MCF 10A (cell line): ENCODE data around the gene JAM2. TPM values are rescaled to one million over a fixed set of nuclear protein-coding genes. Genes with fewer than 3 reads are reported as not detected.

Experiments used
- BruUV-seq: library from RNA; stranded (reverse); fragments of 400-500 nt; replicated peaks from 2 replicates; lab custom pipeline; 2021; lab: Mats Ljungman, UMichigan
- CTCF ChIA-PET: fragments of 300-600 bp; sonication (Branson Sonifier 250); formaldehyde crosslinking; extraction: SDS; loops from one replicate; lab custom pipeline; 2021; ENCODE audit warnings: antibody characterized with exemption, inconsistent platforms; lab: Yijun Ruan, JAX
- POLR2A ChIA-PET: fragments of 300-600, 350-650 bp; sonication (Branson Sonifier 250); formaldehyde crosslinking; extraction: SDS; loops from one replicate; lab custom pipeline; 2020; ENCODE audit warnings: antibody characterized with exemption, inconsistent platforms; lab: Yijun Ruan, JAX
- DNase-seq: peaks from one replicate; pipeline ENCODE4 v3.0.0-alpha.2; 2018; ENCODE audit not compliant: unreplicated experiment
- H3K27ac Mint-ChIP-seq: one replicate; pipeline ENCODE4 v1.8.0; 2022; ENCODE audit warnings: mild to moderate bottlenecking, low read depth, mixed read lengths; ENCODE audit not compliant: unreplicated experiment
- H3K27me3 Mint-ChIP-seq: one replicate; pipeline ENCODE4 v1.8.0; 2022; ENCODE audit warnings: mixed read lengths; ENCODE audit not compliant: insufficient read depth, unreplicated experiment
- H3K36me3 Mint-ChIP-seq: one replicate; pipeline ENCODE4 v1.8.0; 2022; ENCODE audit warnings: mild to moderate bottlenecking, moderate library complexity, mixed read lengths; ENCODE audit not compliant: insufficient read depth, unreplicated experiment
- H3K4me1 Mint-ChIP-seq: one replicate; pipeline ENCODE4 v1.8.0; 2022; ENCODE audit warnings: mixed read lengths; ENCODE audit not compliant: insufficient read depth, unreplicated experiment
- H3K4me3 Mint-ChIP-seq: one replicate; pipeline ENCODE4 v1.8.0; 2022; ENCODE audit warnings: mild to moderate bottlenecking, moderate library complexity, mixed read lengths; ENCODE audit not compliant: unreplicated experiment
- H3K9me3 Mint-ChIP-seq: one replicate; pipeline ENCODE4 v1.8.0; 2022; ENCODE audit warnings: mixed read lengths; ENCODE audit not compliant: unreplicated experiment
- CTCF ChIP-seq: fragments of 200-600 bp; IDR thresholded peaks from one replicate; pipeline ENCODE4 v1.8.0; 2022; ENCODE audit warnings: antibody characterized with exemption, mild to moderate bottlenecking; ENCODE audit not compliant: unreplicated experiment
- intact Hi-C: fragments of 100-400 bp; cut with micrococcal nuclease; formaldehyde crosslinking; loops from 2 replicates; pipeline ENCODE4 v1.14.1; 2022
- total RNA-seq: library from RNA; stranded (reverse); gene quantifications from 2 replicates; pipeline ENCODE4 v1.2.3, GENCODE V29; 2022

The JAM2 gene
- total RNA-seq, 1 experiment from 2014 or later: 0.07 TPM

GRCh38 chr21:25742900-25743299 is 103.8 kb downstream of the JAM2 start:
- intact Hi-C loops: no loop called here
- no peak overlapping the region for H3K4me3 Mint-ChIP-seq
- CTCF ChIA-PET: interaction anchor here (0.6 to 0.7 kb wide), 2 partner anchors 9 to 357 kb away, joined by 3 to 5 read pairs; no protein-coding TSS in a partner anchor
- no peak for DNase-seq
- H3K27me3 Mint-ChIP-seq: no peaks in the 10 kb centered on the region
- H3K27ac Mint-ChIP-seq: no peak overlapping the region
- H3K4me1 Mint-ChIP-seq: no peaks in the 10 kb centered on the region
- H3K36me3 Mint-ChIP-seq: peaks cover 24% of the 10 kb centered on the region
- H3K9me3 Mint-ChIP-seq: no peaks in the 10 kb centered on the region
- TF ChIP-seq CTCF: no peak
- POLR2A ChIA-PET: interaction anchor here (1.7 kb wide), 1 partner anchor 12 kb away, joined by 6 read pairs; no protein-coding TSS in a partner anchor
- no TSS peak for BruUV-seq

GRCh38 chr21:25744854-25745253 is 105.8 kb downstream of the JAM2 start:
- intact Hi-C loops: no loop called here
- Mint-ChIP-seq H3K27ac (no peak overlapping the region), H3K27me3 (no peaks in the 10 kb centered on the region), H3K4me3 (no peak overlapping the region), H3K9me3 (no peaks in the 10 kb centered on the region), H3K36me3 (peaks cover 24% of the 10 kb centered on the region), H3K4me1 (no peaks in the 10 kb centered on the region)
- BruUV-seq: no TSS peak
- ChIA-PET CTCF (interaction anchor here (0.7 kb wide), 1 partner anchor 131 kb away, joined by 3 read pairs; no protein-coding TSS in a partner anchor), POLR2A (interaction anchor here (0.7 to 1.5 kb wide), 3 partner anchors 10 to 137 kb away, joined by 3 to 7 read pairs (median 3); partner anchors contain the start of genes ATP5PF and GABPA)
- no peak for TF ChIP-seq CTCF
- DNase-seq: no peak

GRCh38 chr21:25750085-25750484 is 111.0 kb downstream of the JAM2 start:
- Mint-ChIP-seq H3K4me3 (no peak overlapping the region), H3K27ac (no peak overlapping the region), H3K27me3 (no peaks in the 10 kb centered on the region), H3K9me3 (no peaks in the 10 kb centered on the region), H3K36me3 (peaks cover 42% of the 10 kb centered on the region), H3K4me1 (no peaks in the 10 kb centered on the region)
- intact Hi-C loops: no loop called here
- ChIA-PET CTCF (interaction anchor here (0.6 kb wide), 1 partner anchor 7 kb away, joined by 3 read pairs; no protein-coding TSS in a partner anchor), POLR2A (interaction anchor here (0.7 kb wide), 1 partner anchor 9 kb away, joined by 3 read pairs; no protein-coding TSS in a partner anchor)
- no peak for DNase-seq
- TF ChIP-seq CTCF: no peak
- no TSS peak for BruUV-seq

- Mint-ChIP-seq H3K27ac (no peak overlapping the region), H3K36me3 (peaks cover 43% of the 10 kb centered on the region), H3K9me3 (no peaks in the 10 kb centered on the region), H3K4me3 (no peak overlapping the region), H3K27me3 (no peaks in the 10 kb centered on the region), H3K4me1 (peaks cover 6% of the 10 kb centered on the region)
- TF ChIP-seq CTCF: no peak
- ChIA-PET CTCF (interaction anchor here (0.6 to 1.1 kb wide), 3 partner anchors 10 to 965 kb away, joined by 3 read pairs; no protein-coding TSS in a partner anchor), POLR2A (interaction anchor here (0.6 kb wide), 1 partner anchor 128 kb away, joined by 3 read pairs; no protein-coding TSS in a partner anchor)
- no TSS peak for BruUV-seq
- no peak for DNase-seq
- intact Hi-C loops: no loop called here
Observed at GRCh38 chr21:25752416-25752815, 113.4 kb downstream of the JAM2 start.
